VCaP (cell line): Measurements from ENCODE around the gene NBEAL2.

Experiments
- H3K27ac ChIP-seq: fragments of 450-650 bp; 2 replicates; pipeline ENCODE4 v1.5.1; 2017
- CTCF ChIP-seq: fragments of 450-650 bp; conservative IDR thresholded peaks from 2 replicates; pipeline ENCODE4 v1.5.1; 2017; ENCODE audit warnings: mild to moderate bottlenecking, moderate library complexity

Gene NBEAL2

DNA sequence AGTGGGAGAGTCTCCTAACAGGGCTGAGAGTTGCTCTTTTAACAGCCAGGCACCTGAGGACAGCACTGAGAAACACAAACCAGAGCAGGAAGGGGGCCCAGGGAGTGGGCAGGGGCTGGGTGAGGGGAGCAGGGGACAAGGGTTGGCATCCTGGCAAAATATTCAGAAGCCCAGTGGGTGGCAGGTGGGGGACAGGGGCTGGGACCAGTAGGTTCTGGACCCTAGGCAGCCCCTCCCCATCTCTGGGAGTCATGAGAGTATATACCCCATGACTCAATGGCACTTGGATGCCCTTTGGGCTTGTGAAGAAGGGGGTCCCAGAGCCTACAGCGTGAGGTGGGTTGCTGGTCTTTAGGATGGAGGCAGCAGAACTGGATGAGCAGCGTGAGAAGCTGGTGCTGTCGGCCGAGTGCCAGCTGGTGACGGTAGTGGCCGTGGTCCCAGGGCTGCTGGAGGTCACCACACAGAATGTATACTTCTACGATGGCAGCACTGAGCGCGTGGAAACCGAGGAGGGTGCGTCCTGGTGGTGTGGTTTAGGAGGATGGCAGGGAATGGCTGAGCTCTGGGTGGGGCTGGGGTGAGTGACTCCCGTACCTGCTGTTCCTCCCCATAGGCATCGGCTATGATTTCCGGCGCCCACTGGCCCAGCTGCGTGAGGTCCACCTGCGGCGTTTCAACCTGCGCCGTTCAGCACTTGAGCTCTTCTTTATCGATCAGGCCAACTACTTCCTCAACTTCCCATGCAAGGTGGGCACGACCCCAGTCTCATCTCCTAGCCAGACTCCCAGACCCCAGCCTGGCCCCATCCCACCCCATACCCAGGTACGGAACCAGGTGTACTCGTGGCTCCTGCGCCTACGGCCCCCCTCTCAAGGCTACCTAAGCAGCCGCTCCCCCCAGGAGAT, 24.2 kb downstream of the NBEAL2 start:
- H3K27ac ChIP-seq, result no peak overlapping the region
- TF ChIP-seq CTCF, result no peak

DNA sequence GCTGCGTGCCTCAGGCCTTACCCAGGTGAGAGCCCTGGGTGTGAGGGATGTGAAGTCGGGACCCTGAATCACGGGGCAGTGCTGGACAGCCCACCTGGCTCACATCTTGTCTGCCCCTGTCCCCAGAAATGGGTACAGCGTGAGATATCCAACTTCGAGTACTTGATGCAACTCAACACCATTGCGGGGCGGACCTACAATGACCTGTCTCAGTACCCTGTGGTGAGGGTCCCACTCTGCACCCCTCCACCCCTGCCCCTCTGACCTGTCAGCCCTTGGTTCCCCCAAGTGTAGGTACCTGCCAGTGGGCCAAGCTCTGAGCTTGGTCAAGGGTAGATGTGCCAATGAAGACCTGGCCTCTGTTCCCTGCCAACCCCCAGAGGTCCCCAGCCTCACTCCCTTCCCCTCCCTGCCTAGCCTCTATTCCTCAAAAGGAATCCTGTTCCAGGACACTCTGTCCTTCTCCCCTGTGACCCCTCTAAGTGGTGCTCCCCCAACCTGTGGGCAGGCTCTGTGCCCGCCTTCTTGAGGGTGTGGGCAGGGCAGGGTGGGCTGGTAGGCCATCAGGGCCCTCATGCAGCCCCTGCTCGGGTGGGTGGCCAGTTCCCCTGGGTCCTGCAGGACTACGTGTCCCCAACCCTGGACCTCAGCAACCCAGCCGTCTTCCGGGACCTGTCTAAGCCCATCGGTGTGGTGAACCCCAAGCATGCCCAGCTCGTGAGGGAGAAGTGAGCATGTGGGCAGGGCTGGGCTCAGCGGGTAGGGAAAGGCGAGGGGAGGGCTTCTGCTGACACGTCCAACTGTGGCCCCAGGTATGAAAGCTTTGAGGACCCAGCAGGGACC, 25.1 kb downstream of the NBEAL2 start:
- no peak for TF ChIP-seq CTCF
- H3K27ac ChIP-seq, result peak overlapping the region; percentile 57

GRCh38 chr3:47005212-47006144, 26.0 kb downstream of the NBEAL2 start:
- no peak for TF ChIP-seq CTCF
- peak overlapping the region; percentile 57 for H3K27ac ChIP-seq

- H3K27ac ChIP-seq, result peak overlapping the region; percentile 57
- no peak for TF ChIP-seq CTCF
Measured at GRCh38 chr3:47006145-47006651, 26.7 kb downstream of the NBEAL2 start.

- no peak for TF ChIP-seq CTCF
Measured at GRCh38 chr3:47007001-47007400, 27.5 kb downstream of the NBEAL2 start.

GRCh38 chr3:47007482-47008233, 28.2 kb downstream of the NBEAL2 start:
- no peak for TF ChIP-seq CTCF
- H3K27ac ChIP-seq, result no peak overlapping the region

More at GRCh38 chr3:47007001-47007400, 27.5 kb downstream of the NBEAL2 start:
- H3K27ac ChIP-seq, result no peak overlapping the region; the same call in 1 of the 2 replicates
